Stimulated activated CD8-positive, alpha-beta memory T cell treated with anti-CD3 and anti-CD28 coated beads, Interleukin-4, amount 100 ng/mL, for 4 hours (primary cell): ENCODE data around the gene PARP6.
A peak's percentile ranks its signal among the peaks of the same experiment; 100 is the strongest.

Experiments
- DNase-seq, 2 donors: peaks; one replicate each; pipeline ENCODE4 v3.0.0-alpha.2; 2020; ENCODE audit warnings: low read depth in 2 of 2, low spot score in 1 of 2

PARP6 gene

GRCh38 chr15:72272213-72272996 is at the start of gene PARP6:
TSS of gene PARP6 (minus strand) at chr15:72272554. CDS start at chr15:72267477, 5,077 bp downstream.
- DNase-seq, result peak; percentile 96 to 99

- peak; percentile 37 to 63 for DNase-seq
These were observed 47.8 kb upstream of the PARP6 start, which contains the start of gene CELF6 for GRCh38 chr15:72319985-72320671. TSS of gene CELF6 (minus strand) at chr15:72320157. CDS start at chr15:72319874, 283 bp downstream.

GRCh38 chr15:72319360-72319984 is 47.1 kb upstream of the PARP6 start:
- peak in 1 of 2 donors; percentile 5 for DNase-seq

GRCh38 chr15:72318408-72318942 is 46.1 kb upstream of the PARP6 start:
- no peak for DNase-seq

- no peak for DNase-seq
These were observed 43.5 kb upstream of the PARP6 start for GRCh38 chr15:72315706-72316370.

- no peak for DNase-seq
These were observed 41.5 kb upstream of the PARP6 start for GRCh38 chr15:72313881-72314280.

GRCh38 chr15:72313448-72313840 is 41.1 kb upstream of the PARP6 start:
- DNase-seq, result no peak

GRCh38 chr15:72312605-72313447 is 40.5 kb upstream of the PARP6 start:
- peak; percentile 14 to 20 for DNase-seq

GRCh38 chr15:72307026-72307425 is 34.7 kb upstream of the PARP6 start:
- no peak for DNase-seq

- peak in 1 of 2 donors; percentile 9 for DNase-seq
These were observed 33.9 kb upstream of the PARP6 start for GRCh38 chr15:72306211-72306785.

- DNase-seq, result no peak
These were observed 32.2 kb upstream of the PARP6 start for GRCh38 chr15:72304596-72304995.

- DNase-seq, result no peak
These were observed 30.6 kb upstream of the PARP6 start for GRCh38 chr15:72302955-72303354.

- DNase-seq, result no peak
These were observed 17.4 kb upstream of the PARP6 start for GRCh38 chr15:72289597-72290325.

GRCh38 chr15:72288796-72289596 is 16.6 kb upstream of the PARP6 start:
- DNase-seq, result no peak

GRCh38 chr15:72285927-72286516 is 13.7 kb upstream of the PARP6 start:
- DNase-seq, result peak; percentile 12 to 13

GRCh38 chr15:72285402-72285801 is 13.0 kb upstream of the PARP6 start:
- DNase-seq, result no peak

- DNase-seq, result no peak
These were observed 12.4 kb upstream of the PARP6 start for GRCh38 chr15:72284781-72285180.

- no peak for DNase-seq
These were observed 9.4 kb upstream of the PARP6 start for GRCh38 chr15:72281713-72282112.
